Measurements from ENCODE around the gene PTPRN2.
"Not testable (repeated sequence)": the region's sequence is repeated elsewhere in the genome, so short reads cannot be mapped to it uniquely, and the experiment has no call there.

The PTPRN2 gene

GRCh38 chr7:158039270-158039669 is 548.4 kb downstream of the PTPRN2 start:
- in situ Hi-C loops (cut with HindIII; ENCODE audit: low sequenced_read_pairs), result no loop called here

GRCh38 chr7:158037211-158037610 is 550.4 kb downstream of the PTPRN2 start:
- no peak for DNase-seq (ENCODE audit: low read depth)
- in situ Hi-C loops (cut with HindIII; ENCODE audit: low sequenced_read_pairs), result no loop called here
- no peak overlapping the region for H3K4me3 ChIP-seq (ENCODE audit: low read depth, low read length)
- TF ChIP-seq CTCF (IDR thresholded peaks at IDR 0.05; ENCODE audit: low read depth, low read length, missing control alignments), result no peak

More at GRCh38 chr7:158039270-158039669, 548.4 kb downstream of the PTPRN2 start:
- TF ChIP-seq CTCF (IDR thresholded peaks at IDR 0.05; ENCODE audit: low read depth, low read length, missing control alignments), result no peak
- DNase-seq (ENCODE audit: low read depth), result no peak
- H3K4me3 ChIP-seq (ENCODE audit: low read depth, low read length), result no peak overlapping the region

GRCh38 chr7:158035343-158035742 is 552.3 kb downstream of the PTPRN2 start:
- no peak for DNase-seq (ENCODE audit: low read depth)
- in situ Hi-C loops (cut with HindIII; ENCODE audit: low sequenced_read_pairs), result no loop called here
- H3K4me3 ChIP-seq (ENCODE audit: low read depth, low read length), result no peak overlapping the region
- no peak for TF ChIP-seq CTCF (IDR thresholded peaks at IDR 0.05; ENCODE audit: low read depth, low read length, missing control alignments)

DNA sequence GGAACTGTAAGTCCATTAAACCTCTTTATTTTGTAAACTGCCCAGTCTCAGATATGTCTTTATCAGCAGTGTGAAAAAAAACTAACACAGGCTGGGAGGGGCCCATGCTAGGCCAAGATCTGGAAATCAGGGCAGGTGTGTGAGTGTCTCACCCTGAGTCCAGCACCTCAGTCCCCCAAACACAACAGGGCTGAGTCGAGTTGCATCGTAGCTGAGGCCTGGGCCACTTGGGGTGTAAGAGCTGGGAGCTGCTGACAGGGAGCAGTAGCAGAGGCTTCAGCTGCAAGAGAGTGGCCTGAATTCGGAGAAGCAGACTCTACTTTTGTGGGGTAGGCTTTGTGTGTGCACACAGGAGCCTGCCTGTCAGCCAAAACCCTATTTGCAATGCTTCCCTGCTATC is 553.1 kb downstream of the PTPRN2 start:
- no peak overlapping the region for H3K4me3 ChIP-seq (ENCODE audit: low read depth, low read length)
- no peak for TF ChIP-seq CTCF (IDR thresholded peaks at IDR 0.05; ENCODE audit: low read depth, low read length, missing control alignments)
- in situ Hi-C loops (cut with HindIII; ENCODE audit: low sequenced_read_pairs), result no loop called here
- no peak for DNase-seq (ENCODE audit: low read depth)

DNA sequence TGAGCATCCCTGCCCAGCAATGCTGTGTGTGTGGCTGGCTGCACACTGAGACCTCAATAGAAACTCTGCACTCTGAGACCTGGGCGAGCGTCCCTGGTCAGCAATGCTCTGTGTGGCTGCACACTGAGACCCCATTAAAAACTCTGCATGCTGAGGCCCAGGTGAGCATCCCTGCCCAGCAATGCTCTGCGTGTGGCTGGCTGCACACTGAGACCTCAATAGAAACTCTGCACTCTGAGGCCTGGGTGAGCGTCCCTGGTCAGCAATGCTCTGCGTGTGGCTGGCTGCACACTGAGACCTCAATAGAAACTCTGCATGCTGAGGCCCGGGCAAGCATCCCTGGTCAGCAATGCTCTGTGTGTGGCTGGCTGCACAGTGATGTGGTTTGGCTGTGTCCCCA is 553.7 kb downstream of the PTPRN2 start:
- in situ Hi-C loops (cut with HindIII; ENCODE audit: low sequenced_read_pairs); H3K4me3 ChIP-seq (ENCODE audit: low read depth, low read length); DNase-seq (ENCODE audit: low read depth): not testable (repeated sequence)

DNA sequence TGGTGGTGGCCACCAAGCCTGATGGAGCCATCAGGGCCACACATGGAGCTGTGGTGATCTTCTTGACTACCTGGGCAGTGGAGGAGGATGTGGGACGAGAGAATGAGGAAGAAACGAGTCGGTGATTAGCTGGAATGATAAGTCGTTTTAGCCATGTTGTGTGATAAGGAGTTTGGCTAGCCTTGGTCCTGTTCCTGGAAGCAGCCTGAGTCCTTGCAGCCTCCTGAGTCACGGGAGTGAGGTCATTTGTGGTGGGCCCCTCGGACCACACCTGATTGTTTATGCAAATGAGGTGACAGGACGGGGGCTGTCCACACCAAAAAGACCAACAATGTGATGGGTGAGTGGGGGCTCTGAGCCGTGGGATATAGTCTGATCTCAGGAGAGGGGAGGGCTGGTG is 554.4 kb downstream of the PTPRN2 start:
- no peak overlapping the region for H3K4me3 ChIP-seq (ENCODE audit: low read depth, low read length)
- no peak for DNase-seq (ENCODE audit: low read depth)
- in situ Hi-C loops (cut with HindIII; ENCODE audit: low sequenced_read_pairs), result no loop called here
- TF ChIP-seq CTCF (IDR thresholded peaks at IDR 0.05; ENCODE audit: low read depth, low read length, missing control alignments), result no peak

DNA sequence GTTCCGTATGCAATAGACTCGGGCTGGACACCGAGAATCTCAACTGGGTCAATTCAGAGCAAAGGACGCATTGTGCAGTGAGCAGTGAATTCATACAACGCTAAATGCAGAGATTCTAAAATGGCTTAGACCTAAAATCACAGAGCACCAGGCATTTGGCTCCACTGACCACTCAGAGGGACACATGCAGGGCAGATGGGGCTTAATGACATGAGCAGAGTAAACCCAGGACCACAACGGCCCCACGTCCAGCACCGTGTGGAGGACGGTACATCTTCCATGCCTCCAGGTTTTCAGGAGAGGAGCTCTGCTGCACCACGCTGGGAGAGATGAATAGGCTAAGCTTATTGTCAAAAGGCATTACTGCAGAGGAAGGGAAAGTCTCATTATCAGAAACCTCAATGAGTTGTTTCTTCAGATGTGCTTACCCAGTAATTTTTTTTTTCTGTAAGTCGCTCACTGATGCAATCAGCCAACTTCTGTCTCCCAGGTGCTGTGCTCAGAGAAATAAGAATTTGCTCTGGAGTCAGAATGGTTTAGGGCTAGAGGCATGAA is 555.0 kb downstream of the PTPRN2 start:
- H3K4me3 ChIP-seq (ENCODE audit: low read depth, low read length), result no peak overlapping the region
- DNase-seq (ENCODE audit: low read depth), result no peak
- no peak for TF ChIP-seq CTCF (IDR thresholded peaks at IDR 0.05; ENCODE audit: low read depth, low read length, missing control alignments)
- in situ Hi-C loops (cut with HindIII; ENCODE audit: low sequenced_read_pairs), result no loop called here

Data from astrocyte of the cerebellum (primary cell).